Activated CD8-positive, alpha-beta memory T cell treated with anti-CD3 and anti-CD28 coated beads for 48 hours (primary cell): Measurements from ENCODE around the gene SLC6A20.

Source experiments
- DNase-seq, 3 experiments: peaks; one replicate each; pipeline ENCODE4 v3.0.0-alpha.2; 2020; ENCODE audit warnings: low read depth in 2 of 3, low spot score in 2 of 3

Gene SLC6A20

DNA sequence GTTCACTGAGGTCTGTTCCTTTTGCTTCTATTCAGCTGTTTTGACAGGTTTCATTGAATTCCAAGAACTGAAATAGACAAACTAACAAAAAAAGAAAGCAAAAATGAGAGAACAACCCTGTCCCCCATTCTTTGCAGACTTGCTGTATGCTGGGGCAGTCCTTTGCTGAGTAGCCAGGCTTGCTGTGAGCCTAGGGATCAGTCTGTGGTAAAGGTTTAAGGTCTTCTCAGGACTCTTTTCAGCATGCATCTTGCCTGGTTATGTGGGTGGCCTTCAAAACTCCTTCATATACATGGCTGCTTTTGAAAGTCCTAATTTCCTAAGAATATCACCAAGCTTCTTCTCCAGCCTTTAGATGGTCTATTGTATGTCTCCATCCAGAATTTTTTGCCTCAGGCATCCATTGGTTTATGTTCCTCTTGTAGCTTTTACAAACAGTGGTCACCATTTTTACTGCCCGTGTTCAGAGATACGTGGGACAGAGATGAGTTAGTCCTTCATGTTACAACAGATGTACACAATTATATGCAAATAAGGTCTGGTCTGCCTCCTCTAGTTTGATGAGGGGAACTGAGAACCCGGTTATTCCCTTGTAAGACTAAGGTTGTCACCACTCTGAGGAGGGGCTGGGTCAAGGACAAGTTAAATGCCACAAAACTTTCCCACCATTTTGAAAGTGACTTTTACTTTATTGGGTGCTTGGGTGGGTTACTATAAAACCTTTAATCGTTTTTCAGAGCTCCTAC lies 65.8 kb downstream of the SLC6A20 start:
- DNase-seq: no peak

DNA sequence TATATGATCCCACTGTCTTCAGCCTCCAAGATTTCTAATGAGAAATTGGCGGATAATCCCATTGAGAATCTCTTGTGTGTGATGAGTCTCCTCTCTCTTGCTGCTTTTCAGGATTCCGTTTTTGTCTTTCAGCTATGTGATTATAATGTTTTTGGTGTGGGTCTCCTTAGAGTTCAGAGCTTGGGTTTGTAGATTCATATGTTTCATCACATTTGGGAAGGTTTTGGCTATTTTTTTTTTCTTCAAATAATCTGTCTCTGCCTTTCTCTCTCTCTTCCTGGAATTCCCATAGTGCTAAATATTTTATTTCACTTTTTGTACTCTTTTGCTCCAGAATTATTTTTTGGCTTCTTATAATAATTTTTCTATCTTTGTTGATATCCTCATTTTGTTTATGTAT lies 66.7 kb downstream of the SLC6A20 start:
- DNase-seq: no peak

DNA sequence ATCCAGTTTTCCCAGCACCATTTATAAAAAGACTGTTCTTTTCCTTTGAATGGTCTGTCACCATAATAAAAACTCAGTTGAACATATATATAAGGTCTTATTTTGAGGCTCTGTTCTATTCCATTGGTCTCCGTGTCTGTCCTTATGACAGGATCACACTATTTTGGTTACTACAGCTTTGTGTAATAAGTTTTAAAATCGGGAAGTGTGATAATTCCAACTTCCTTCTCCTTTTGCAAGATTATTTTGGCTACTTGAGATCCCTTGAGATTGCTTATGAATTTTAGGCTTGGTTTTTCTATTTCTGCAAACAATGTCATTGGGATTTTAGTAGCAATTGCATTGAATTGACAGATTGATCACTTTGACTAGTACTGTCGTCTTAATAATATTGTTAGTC lies 71.4 kb downstream of the SLC6A20 start:
- DNase-seq: no peak

DNA sequence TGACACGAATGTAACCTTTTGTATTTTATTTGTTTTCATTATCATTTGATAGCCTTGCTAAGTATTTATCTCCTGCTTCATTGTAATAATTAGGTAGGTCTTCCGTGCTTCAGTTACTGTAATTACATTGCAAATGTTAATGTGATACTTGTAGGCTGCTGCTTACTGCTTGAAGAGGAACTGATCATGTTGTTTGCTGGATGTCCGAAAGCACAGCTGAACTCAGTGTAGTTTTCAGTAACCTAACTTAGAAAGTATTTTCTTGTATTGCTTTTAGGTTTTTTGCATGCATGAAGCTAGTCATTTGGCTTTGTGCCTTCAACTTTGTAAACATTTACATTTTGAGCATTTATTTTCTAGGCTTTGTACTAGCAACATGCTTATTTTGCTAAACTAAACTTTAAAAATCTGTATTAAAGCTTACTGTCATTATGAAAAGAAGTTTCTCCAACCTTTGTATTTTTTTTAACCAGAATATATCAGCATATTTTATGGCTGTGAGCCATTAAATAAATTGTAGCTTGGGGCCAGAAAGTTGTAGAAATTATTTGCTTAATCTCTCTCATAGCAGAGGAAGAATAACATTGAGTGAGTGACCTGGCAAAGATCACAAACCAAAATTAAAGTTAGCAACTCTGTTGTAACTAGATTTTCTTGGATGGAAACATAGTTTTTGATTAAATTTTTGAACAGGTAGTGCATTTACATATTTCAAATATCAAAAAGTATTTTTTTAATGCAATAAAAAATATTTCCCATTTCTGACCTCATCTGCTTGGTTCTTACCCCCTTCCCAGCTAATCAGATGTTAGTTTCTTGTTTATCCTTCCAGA lies 76.5 kb downstream of the SLC6A20 start:
- no peak for DNase-seq

DNA sequence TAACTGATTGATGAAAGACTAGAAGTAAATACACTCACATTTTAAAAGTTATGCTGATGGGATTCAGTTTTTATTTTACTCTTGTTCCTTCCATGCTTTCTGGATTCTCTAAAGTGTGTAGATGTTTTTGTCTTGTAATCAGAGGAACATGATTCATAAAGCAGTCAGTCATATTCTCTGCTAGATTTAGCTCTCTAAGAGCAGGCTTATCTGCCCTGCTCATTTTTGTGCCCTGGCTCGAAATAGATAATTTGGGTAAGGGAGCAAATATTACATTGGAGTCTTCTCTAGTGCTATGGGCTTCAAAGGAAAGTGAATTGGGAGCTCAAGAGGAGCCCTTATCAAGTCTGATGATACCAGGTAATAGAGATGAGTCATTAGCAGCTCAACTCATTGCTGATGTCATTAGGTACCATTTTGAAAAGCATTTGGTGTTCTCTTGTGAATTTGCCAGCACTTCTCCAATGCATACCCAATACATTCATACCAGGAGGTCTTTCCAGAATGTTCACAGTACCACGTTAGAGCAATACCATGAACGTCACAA lies 79.5 kb downstream of the SLC6A20 start:
- DNase-seq: no peak

DNA sequence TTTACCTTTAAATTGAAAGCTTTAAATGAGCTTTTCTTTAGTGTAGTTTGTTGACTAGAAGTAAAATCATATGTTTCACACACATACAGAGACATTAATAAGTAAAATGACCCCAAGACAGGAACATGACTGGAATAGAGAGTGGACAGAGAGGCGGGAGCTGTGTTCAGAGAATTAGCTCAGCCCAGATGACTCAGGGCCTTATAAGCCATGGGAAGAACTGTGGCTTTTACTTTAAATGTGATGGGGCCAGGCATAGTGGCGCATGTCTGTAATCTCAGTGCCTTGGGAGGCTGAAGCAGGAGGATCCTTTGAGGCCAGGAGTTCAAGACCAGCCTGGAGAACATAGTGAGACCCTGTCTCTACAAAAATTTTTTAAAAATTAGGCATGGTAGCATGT lies 80.4 kb downstream of the SLC6A20 start:
- no peak for DNase-seq

DNA sequence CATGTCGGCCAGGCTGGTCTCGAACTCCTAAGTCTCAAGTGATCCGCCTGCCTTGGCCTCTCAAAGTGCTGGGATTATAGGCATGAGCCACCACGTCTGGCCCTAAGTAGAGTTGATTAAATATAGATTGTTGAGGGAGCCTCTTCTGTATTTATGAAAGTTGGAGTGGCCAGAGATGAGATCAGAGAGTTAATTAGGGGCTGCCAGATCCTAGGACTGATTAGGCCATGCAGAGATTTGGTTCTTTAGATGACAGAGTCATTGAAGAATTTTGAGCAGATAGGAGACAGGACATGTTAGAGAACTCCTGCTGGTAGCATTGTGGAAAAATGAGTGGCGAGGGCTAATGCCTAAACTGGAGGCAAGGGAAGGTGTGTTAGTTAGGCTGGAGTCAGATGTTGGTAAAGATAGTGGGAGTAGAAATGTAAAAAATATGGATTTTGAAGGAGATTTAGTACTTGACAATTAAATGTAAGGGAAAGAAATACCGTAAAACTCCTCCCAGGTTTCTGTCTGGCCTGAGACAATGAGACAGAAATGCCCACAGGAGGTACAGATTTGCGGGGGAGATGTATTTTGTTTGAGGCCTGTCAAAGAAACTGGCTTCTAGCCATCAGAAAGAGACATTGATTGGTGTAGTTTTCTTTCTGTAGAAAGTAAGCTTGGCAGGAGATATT lies 83.8 kb downstream of the SLC6A20 start:
- no peak for DNase-seq

DNA sequence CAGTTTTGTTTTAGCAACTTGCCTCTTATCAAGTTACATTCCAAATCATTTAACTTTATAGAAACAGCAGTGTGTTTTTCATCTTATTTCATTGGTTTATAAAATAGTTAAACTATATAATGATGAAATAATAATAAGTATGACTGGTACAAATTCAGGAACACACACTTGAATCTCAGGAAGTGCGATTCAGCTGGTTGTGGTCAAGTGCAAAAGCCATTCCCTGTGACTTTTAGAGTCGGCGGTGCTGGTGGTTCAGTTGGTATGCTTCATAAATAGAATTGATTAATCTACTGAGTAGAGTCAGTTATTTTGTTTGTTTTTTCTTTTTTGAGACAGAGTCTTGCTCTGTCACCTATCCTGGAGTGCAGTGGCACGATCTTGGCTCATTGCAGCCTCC lies 84.4 kb downstream of the SLC6A20 start:
- DNase-seq: no peak

DNA sequence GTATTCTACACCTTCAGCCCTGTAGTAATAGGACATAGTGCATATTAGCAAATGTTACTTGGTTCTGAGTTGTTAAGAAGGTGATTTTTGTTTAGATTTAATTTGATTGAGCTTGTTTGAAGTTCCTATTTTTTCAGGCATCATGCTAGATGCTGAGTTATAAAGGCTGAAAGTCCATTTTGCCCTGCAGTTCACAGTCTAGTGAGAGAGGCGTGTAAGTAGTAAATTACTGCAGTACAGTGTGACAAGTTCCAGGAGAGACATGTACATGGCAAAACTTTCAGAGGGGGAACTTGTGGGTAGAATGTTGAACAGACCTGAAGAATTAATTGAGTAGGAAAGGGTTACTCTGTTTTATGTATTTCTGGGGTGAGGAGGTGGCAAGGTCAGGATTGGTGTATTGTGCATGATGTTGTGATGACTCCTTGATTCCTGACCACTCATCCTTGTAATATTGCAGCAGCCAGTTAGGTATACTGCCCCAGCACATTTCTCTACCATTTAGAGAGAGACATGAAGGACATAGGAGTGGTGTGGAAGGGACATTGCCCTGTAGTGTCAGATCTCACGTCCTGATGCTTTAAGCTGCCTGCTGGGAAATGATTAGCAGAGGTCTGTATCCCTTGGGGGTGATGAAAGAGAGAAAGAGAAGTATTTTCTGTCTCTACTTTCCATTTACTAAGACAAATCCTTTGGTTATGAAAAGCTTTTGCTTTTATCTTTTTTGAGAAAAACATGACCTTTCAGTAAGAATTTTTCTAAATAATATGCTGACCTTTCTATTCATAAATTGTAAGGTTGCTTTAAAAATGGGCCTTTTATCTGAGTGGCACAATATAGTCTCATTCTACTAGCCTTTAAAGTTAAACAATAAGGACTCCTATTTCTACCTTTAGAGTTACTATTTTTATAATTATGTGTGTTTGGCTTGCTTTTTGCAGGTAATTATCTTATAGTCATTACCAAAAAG lies 90.2 kb downstream of the SLC6A20 start:
- no peak for DNase-seq
